HepG2 (cell line): ENCODE data around the gene PLEKHD1.

Experiments
- CBFB ChIP-seq: sonication (generic); formaldehyde crosslinking; IDR thresholded peaks from 2 replicates; pipeline ENCODE4 v1.4.0; 2020; ENCODE audit warnings: missing genetic modification reagents
- FOSL1 ChIP-seq: sonication (generic); formaldehyde crosslinking; IDR thresholded peaks from 2 replicates; pipeline ENCODE4 v1.9.0; 2021; ENCODE audit warnings: missing genetic modification reagents, borderline replicate concordance
- FOSL2 ChIP-seq: sonication (generic); formaldehyde crosslinking; IDR thresholded peaks from 2 replicates; pipeline ENCODE4 v1.4.0; 2020; ENCODE audit warnings: missing genetic modification reagents
- HNRNPK ChIP-seq: fragments of 200-400 bp; formaldehyde crosslinking; IDR thresholded peaks from 2 replicates; pipeline ENCODE4 v1.6.1; 2018; ENCODE audit warnings: low read length, low read depth, moderate library complexity, mild to moderate bottlenecking; ENCODE audit not compliant: poor library complexity, severe bottlenecking
- NONO ChIP-seq, 2 experiments: fragments of 450-650 bp in 1 of 2; sonication (generic) in 1 of 2; formaldehyde crosslinking in 1 of 2; IDR thresholded peaks in 1 of 2; conservative IDR thresholded peaks in 1 of 2; 2 replicates each; pipeline versions ENCODE4 v1.6.1 to v1.8.0; 2017 to 2022; ENCODE audit warnings: mild to moderate bottlenecking in 1 of 2, missing genetic modification reagents in 1 of 2, moderate library complexity in 1 of 2
- POLR2AphosphoS5 ChIP-seq: IDR thresholded peaks from 2 replicates; pipeline ENCODE4 v1.6.1; 2012; ENCODE audit warnings: low read depth, low read length
- SMARCE1 ChIP-seq: fragments of 450-650 bp; IDR thresholded peaks from 2 replicates; pipeline ENCODE4 v1.6.1; 2017; ENCODE audit warnings: borderline replicate concordance
- ZFP36 ChIP-seq: fragments of 150-350 bp; IDR thresholded peaks from 2 replicates; pipeline ENCODE4 v1.6.1; 2018; ENCODE audit warnings: borderline replicate concordance, low read length, low read depth; ENCODE audit not compliant: partially characterized antibody
- ZNF432 ChIP-seq: sonication (generic); formaldehyde crosslinking; IDR thresholded peaks from 2 replicates; pipeline ENCODE4 v1.5.0; 2020; ENCODE audit warnings: missing genetic modification reagents, mild to moderate bottlenecking, borderline replicate concordance
- ZNF451 ChIP-seq: sonication (generic); formaldehyde crosslinking; IDR thresholded peaks from 2 replicates; pipeline ENCODE4 v1.5.0; 2020; ENCODE audit warnings: mild to moderate bottlenecking, missing genetic modification reagents
- TF ChIP-seq, protein P1 (sequence below): sonication (generic); formaldehyde crosslinking; IDR thresholded peaks from 2 replicates; pipeline ENCODE4 v1.4.0; 2020; ENCODE audit warnings: missing genetic modification reagents, borderline replicate concordance
- TF ChIP-seq, protein P2 (sequence below): sonication (generic); formaldehyde crosslinking; IDR thresholded peaks from 2 replicates; pipeline ENCODE4 v1.5.0; 2020; ENCODE audit warnings: mild to moderate bottlenecking, missing genetic modification reagents, moderate library complexity

DNA sequence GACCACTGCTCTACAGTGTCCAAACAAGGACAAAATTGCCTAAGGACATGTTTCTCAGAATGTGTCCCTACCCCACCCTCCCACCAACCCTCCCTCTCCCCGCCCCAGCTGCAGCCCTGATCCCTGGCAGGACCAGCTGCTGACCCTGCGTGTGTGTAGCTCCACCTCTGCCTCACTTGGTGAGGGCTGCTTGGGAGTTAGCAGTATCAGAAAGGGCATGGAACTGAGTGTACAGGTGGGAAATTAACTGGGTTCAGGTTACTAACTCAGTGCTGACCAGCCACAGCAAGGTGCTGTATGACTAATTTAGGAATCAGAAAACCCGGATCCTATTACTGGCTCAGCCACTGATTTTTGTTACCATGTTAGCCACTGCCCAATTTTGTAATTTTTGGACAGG, 11.3 kb upstream of the PLEKHD1 start:
- no peak for TF ChIP-seq SMARCE1
- no peak for TF ChIP-seq POLR2AphosphoS5
- TF ChIP-seq ZNF432 (CRISPR knock-in tag): no peak
- no peak for TF ChIP-seq HNRNPK
- TF ChIP-seq FOSL2 (CRISPR knock-in tag): no peak
- TF ChIP-seq FOSL1 (CRISPR knock-in tag): no peak
- TF ChIP-seq, protein P1, sequence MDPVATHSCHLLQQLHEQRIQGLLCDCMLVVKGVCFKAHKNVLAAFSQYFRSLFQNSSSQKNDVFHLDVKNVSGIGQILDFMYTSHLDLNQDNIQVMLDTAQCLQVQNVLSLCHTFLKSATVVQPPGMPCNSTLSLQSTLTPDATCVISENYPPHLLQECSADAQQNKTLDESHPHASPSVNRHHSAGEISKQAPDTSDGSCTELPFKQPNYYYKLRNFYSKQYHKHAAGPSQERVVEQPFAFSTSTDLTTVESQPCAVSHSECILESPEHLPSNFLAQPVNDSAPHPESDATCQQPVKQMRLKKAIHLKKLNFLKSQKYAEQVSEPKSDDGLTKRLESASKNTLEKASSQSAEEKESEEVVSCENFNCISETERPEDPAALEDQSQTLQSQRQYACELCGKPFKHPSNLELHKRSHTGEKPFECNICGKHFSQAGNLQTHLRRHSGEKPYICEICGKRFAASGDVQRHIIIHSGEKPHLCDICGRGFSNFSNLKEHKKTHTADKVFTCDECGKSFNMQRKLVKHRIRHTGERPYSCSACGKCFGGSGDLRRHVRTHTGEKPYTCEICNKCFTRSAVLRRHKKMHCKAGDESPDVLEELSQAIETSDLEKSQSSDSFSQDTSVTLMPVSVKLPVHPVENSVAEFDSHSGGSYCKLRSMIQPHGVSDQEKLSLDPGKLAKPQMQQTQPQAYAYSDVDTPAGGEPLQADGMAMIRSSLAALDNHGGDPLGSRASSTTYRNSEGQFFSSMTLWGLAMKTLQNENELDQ (CRISPR knock-in tag): no peak
- no peak for TF ChIP-seq ZNF451 (CRISPR knock-in tag)
- TF ChIP-seq NONO (IDR thresholded peaks at IDR 0.05): no peak
- no peak for TF ChIP-seq NONO (CRISPR knock-in tag; conservative IDR thresholded peaks at IDR 0.05)
- TF ChIP-seq, protein P2, sequence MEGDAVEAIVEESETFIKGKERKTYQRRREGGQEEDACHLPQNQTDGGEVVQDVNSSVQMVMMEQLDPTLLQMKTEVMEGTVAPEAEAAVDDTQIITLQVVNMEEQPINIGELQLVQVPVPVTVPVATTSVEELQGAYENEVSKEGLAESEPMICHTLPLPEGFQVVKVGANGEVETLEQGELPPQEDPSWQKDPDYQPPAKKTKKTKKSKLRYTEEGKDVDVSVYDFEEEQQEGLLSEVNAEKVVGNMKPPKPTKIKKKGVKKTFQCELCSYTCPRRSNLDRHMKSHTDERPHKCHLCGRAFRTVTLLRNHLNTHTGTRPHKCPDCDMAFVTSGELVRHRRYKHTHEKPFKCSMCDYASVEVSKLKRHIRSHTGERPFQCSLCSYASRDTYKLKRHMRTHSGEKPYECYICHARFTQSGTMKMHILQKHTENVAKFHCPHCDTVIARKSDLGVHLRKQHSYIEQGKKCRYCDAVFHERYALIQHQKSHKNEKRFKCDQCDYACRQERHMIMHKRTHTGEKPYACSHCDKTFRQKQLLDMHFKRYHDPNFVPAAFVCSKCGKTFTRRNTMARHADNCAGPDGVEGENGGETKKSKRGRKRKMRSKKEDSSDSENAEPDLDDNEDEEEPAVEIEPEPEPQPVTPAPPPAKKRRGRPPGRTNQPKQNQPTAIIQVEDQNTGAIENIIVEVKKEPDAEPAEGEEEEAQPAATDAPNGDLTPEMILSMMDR: no peak
- no peak for TF ChIP-seq CBFB
- no peak for TF ChIP-seq ZFP36
